WTC11 (cell line): ENCODE data around the gene POLD3.

ENCODE experiments used
- CTCF ChIP-seq: fragments of 200-600 bp; IDR thresholded peaks from 2 replicates; pipeline ENCODE4 v1.8.0; 2022; ENCODE audit warnings: antibody characterized with exemption
- USF2 ChIP-seq: sonication (generic); formaldehyde crosslinking; IDR thresholded peaks from 2 replicates; pipeline ENCODE4 v1.8.1; 2023; ENCODE audit warnings: mild to moderate bottlenecking, missing genetic modification reagents, moderate library complexity
- ZNF232 ChIP-seq: sonication (generic); formaldehyde crosslinking; IDR thresholded peaks from 2 replicates; pipeline ENCODE4 v1.8.0; 2022; ENCODE audit warnings: mild to moderate bottlenecking, missing genetic modification reagents

GRCh38 chr11:74575999-74576398 is 16.4 kb upstream of the POLD3 start:
- TF ChIP-seq CTCF (no peak), USF2 (no peak), ZNF232 (CRISPR knock-in tag) (no peak)
